ENCODE data around the gene PIK3R3.
"Not testable (repeated sequence)": the region's sequence is repeated elsewhere in the genome, so short reads cannot be mapped to it uniquely, and the experiment has no call there.

Gene PIK3R3

GRCh38 chr1:46114925-46115603 is 17.4 kb downstream of the PIK3R3 start:
- H3K4me3 ChIP-seq (ENCODE audit: low read depth, low read length): no peak overlapping the region
- DNase-seq (ENCODE audit: low read depth): no peak

GRCh38 chr1:46113948-46114347 is 18.5 kb downstream of the PIK3R3 start:
- no peak overlapping the region for H3K4me3 ChIP-seq (ENCODE audit: low read depth, low read length)
- no peak for DNase-seq (ENCODE audit: low read depth)

GRCh38 chr1:46112108-46112507 is 20.3 kb downstream of the PIK3R3 start:
- no peak for DNase-seq (ENCODE audit: low read depth)
- no peak overlapping the region for H3K4me3 ChIP-seq (ENCODE audit: low read depth, low read length)

GRCh38 chr1:46110521-46110920 is 21.9 kb downstream of the PIK3R3 start:
- DNase-seq (ENCODE audit: low read depth): no peak
- H3K4me3 ChIP-seq (ENCODE audit: low read depth, low read length): no peak overlapping the region

GRCh38 chr1:46102769-46103476 is 29.5 kb downstream of the PIK3R3 start:
- no peak for DNase-seq (ENCODE audit: low read depth)
- no peak overlapping the region for H3K4me3 ChIP-seq (ENCODE audit: low read depth, low read length)

- H3K4me3 ChIP-seq (ENCODE audit: low read depth, low read length): no peak overlapping the region
- DNase-seq (ENCODE audit: low read depth): no peak
Observed at GRCh38 chr1:46099215-46099614, 33.2 kb downstream of the PIK3R3 start.

GRCh38 chr1:46098027-46098712 is 34.3 kb downstream of the PIK3R3 start:
- no peak for DNase-seq (ENCODE audit: low read depth)
- H3K4me3 ChIP-seq (ENCODE audit: low read depth, low read length): no peak overlapping the region

GRCh38 chr1:46097149-46097472 is 35.3 kb downstream of the PIK3R3 start:
- no peak for DNase-seq (ENCODE audit: low read depth)
- no peak overlapping the region for H3K4me3 ChIP-seq (ENCODE audit: low read depth, low read length)

- DNase-seq (ENCODE audit: low read depth): no peak
- H3K4me3 ChIP-seq (ENCODE audit: low read depth, low read length): no peak overlapping the region
Observed at GRCh38 chr1:46096269-46097148, 35.9 kb downstream of the PIK3R3 start.

GRCh38 chr1:46095110-46095509 is 37.3 kb downstream of the PIK3R3 start:
- not testable (repeated sequence) for H3K4me3 ChIP-seq (ENCODE audit: low read depth, low read length); DNase-seq (ENCODE audit: low read depth)

- DNase-seq (ENCODE audit: low read depth): no peak
Observed at GRCh38 chr1:46094471-46095005, 37.9 kb downstream of the PIK3R3 start.

GRCh38 chr1:46093832-46094231 is 38.6 kb downstream of the PIK3R3 start:
- DNase-seq (ENCODE audit: low read depth); H3K4me3 ChIP-seq (ENCODE audit: low read depth, low read length): not testable (repeated sequence)

More at GRCh38 chr1:46094471-46095005, 37.9 kb downstream of the PIK3R3 start:
- no peak overlapping the region for H3K4me3 ChIP-seq (ENCODE audit: low read depth, low read length)

- DNase-seq (ENCODE audit: low read depth): peak; percentile 49
Observed at GRCh38 chr1:46087891-46088290, 44.5 kb downstream of the PIK3R3 start.

GRCh38 chr1:46086576-46086975 is 45.9 kb downstream of the PIK3R3 start:
- H3K4me3 ChIP-seq (ENCODE audit: low read depth, low read length): no peak overlapping the region
- no peak for DNase-seq (ENCODE audit: low read depth)

More at GRCh38 chr1:46087891-46088290, 44.5 kb downstream of the PIK3R3 start:
- H3K4me3 ChIP-seq (ENCODE audit: low read depth, low read length): no peak overlapping the region

GRCh38 chr1:46084553-46085451 is 47.6 kb downstream of the PIK3R3 start:
- no peak overlapping the region for H3K4me3 ChIP-seq (ENCODE audit: low read depth, low read length)
- DNase-seq (ENCODE audit: low read depth): peak; percentile 19

GRCh38 chr1:46083579-46083978 is 48.9 kb downstream of the PIK3R3 start:
- no peak overlapping the region for H3K4me3 ChIP-seq (ENCODE audit: low read depth, low read length)
- DNase-seq (ENCODE audit: low read depth): no peak

- H3K4me3 ChIP-seq (ENCODE audit: low read depth, low read length): no peak overlapping the region
- DNase-seq (ENCODE audit: low read depth): no peak
Observed at GRCh38 chr1:46081619-46082018, 50.8 kb downstream of the PIK3R3 start.

- H3K4me3 ChIP-seq (ENCODE audit: low read depth, low read length): no peak overlapping the region
- DNase-seq (ENCODE audit: low read depth): no peak
Observed at GRCh38 chr1:46081206-46081605, 51.2 kb downstream of the PIK3R3 start.

Data from skeletal muscle cell (primary cell).